Gastroesophageal sphincter (tissue), 4 donors: ENCODE measurements around the gene KIRREL3. TPM values are rescaled to one million over a fixed set of nuclear protein-coding genes. Genes with fewer than 3 reads are reported as not detected.

Experiments
- ATAC-seq: fragments of 150-250 bp; one replicate; pipeline ENCODE4 v1.9.1; 2016; ENCODE audit warnings: mild to moderate bottlenecking, moderate library complexity
- H3K27ac ChIP-seq, 4 donors: fragments of 200-600 bp; sonication (generic) in 3 of 4; 1 replicate in 3 of 4; 2 replicates in 1 of 4; pipeline ENCODE4 v1.5.1; 2016 to 2019
- H3K27me3 ChIP-seq: fragments of 200-600 bp; sonication (generic); one replicate; pipeline ENCODE4 v1.5.1; 2019
- H3K36me3 ChIP-seq, 2 donors: fragments of 200-600 bp; sonication (generic); one replicate each; pipeline ENCODE4 v1.5.1; 2019; ENCODE audit warnings: control low read depth in 1 of 2
- H3K4me1 ChIP-seq, 3 donors: fragments of 200-600 bp; sonication (generic); 1 replicate in 2 of 3; 2 replicates in 1 of 3; pipeline ENCODE4 v1.5.1; 2016 to 2019; ENCODE audit warnings: control low read depth in 2 of 3
- H3K4me3 ChIP-seq, 2 donors: fragments of 200-600 bp; sonication (generic); one replicate each; pipeline ENCODE4 v1.5.1; 2019; ENCODE audit warnings: mild to moderate bottlenecking in 1 of 2, moderate library complexity in 1 of 2
- H3K9me3 ChIP-seq, 3 donors: fragments of 200-600 bp; sonication (generic); one replicate each; pipeline ENCODE4 v1.5.1; 2017 to 2019; ENCODE audit warnings: control low read depth in 2 of 3
- CTCF ChIP-seq, 4 experiments: fragments of 200-600 bp in 2 of 4; fragments of 450-650 bp in 2 of 4; sonication (generic) in 1 of 4; IDR thresholded peaks; one replicate each; pipeline ENCODE4 v1.5.1; 2017 to 2019; ENCODE audit warnings: antibody characterized with exemption in 4 of 4, mild to moderate bottlenecking in 2 of 4, moderate library complexity in 2 of 4
- EP300 ChIP-seq: sonication (generic); formaldehyde crosslinking; IDR thresholded peaks from one replicate; pipeline ENCODE4 v1.6.1; 2017; ENCODE audit warnings: antibody characterized with exemption, mild to moderate bottlenecking
- POLR2A ChIP-seq, 2 donors: fragments of 450-650 bp; IDR thresholded peaks; one replicate each; pipeline ENCODE4 v1.6.1; 2017; ENCODE audit warnings: antibody characterized with exemption in 2 of 2, mild to moderate bottlenecking in 2 of 2, moderate library complexity in 1 of 2
- POLR2AphosphoS5 ChIP-seq: sonication (generic); formaldehyde crosslinking; IDR thresholded peaks from one replicate; pipeline ENCODE4 v1.6.1; 2017; ENCODE audit warnings: antibody characterized with exemption
- WGBS, 2 donors: methylation state at CpG; one replicate each; pipeline ENCODE4 v1.1.5; 2018; ENCODE audit warnings: low coverage in 1 of 2; 5-methylcytosine and 5-hydroxymethylcytosine counted together
- total RNA-seq, 4 donors: library from RNA; depleted of rRNA; stranded (reverse); fragments of >200 nt; gene quantifications; one replicate each; pipeline ENCODE4 v1.1.0, GENCODE V29; 2016

The KIRREL3 gene
- total RNA-seq, 4 donors from 2014 or later = 0.54 to 3.9 (median 1.4) TPM

GRCh38 chr11:126973051-126973450, 27.5 kb downstream of the KIRREL3 start:
- Histone ChIP-seq H3K36me3 (no peaks in the 10 kb centered on the region), H3K27ac (no peak overlapping the region), H3K4me3 (no peak overlapping the region), H3K9me3 (peaks cover 0 to 13% (median 0%) of the 10 kb centered on the region in 3 donors), H3K4me1 (no peaks in the 10 kb centered on the region), H3K27me3 (peaks cover 37% of the 10 kb centered on the region)
- ATAC-seq = no peak
- TF ChIP-seq EP300 = no peak
- TF ChIP-seq CTCF (IDR thresholded peaks at IDR 0.05) = no peak
- TF ChIP-seq POLR2A (IDR thresholded peaks at IDR 0.05) = no peak
- no peak for TF ChIP-seq POLR2AphosphoS5
- WGBS, 2 donors = 75 to 93% methylated on average over 2 of the region's 2 CpGs

- ATAC-seq = no peak
- peaks cover 39% of the 10 kb centered on the region for H3K27me3 ChIP-seq
- H3K4me1 ChIP-seq = no peaks in the 10 kb centered on the region
- no peak overlapping the region for H3K27ac ChIP-seq
- H3K9me3 ChIP-seq = peaks cover 0 to 13% (median 0%) of the 10 kb centered on the region in 3 donors
- no peak overlapping the region for H3K4me3 ChIP-seq
- H3K36me3 ChIP-seq = no peaks in the 10 kb centered on the region
- 68 to 78% methylated on average over 5 of the region's 5 CpGs for whole genome bisulfite sequencing, 2 donors
- TF ChIP-seq EP300 (no peak), POLR2AphosphoS5 (no peak), POLR2A (IDR thresholded peaks at IDR 0.05) (no peak)
These were observed 29.3 kb downstream of the KIRREL3 start for GRCh38 chr11:126971305-126971704.

- Histone ChIP-seq H3K4me3 (no peak overlapping the region), H3K27me3 (peaks cover 36% of the 10 kb centered on the region), H3K27ac (no peak overlapping the region), H3K9me3 (peaks cover 0 to 13% (median 0%) of the 10 kb centered on the region in 3 donors), H3K36me3 (no peaks in the 10 kb centered on the region), H3K4me1 (no peaks in the 10 kb centered on the region)
- ATAC-seq = no peak
- TF ChIP-seq POLR2AphosphoS5 (no peak), CTCF (IDR thresholded peaks at IDR 0.05) (peak in 2 of 4 experiments; percentile 6 to 39)
- WGBS, 2 donors = 39 to 50% methylated on average over 6 of the region's 6 CpGs
These were observed 30.6 kb downstream of the KIRREL3 start for GRCh38 chr11:126969865-126970479.

- peaks cover 0 to 13% (median 0%) of the 10 kb centered on the region in 3 donors for H3K9me3 ChIP-seq
- 20% methylated on average over 3 of the region's 14 CpGs; no CpG with 5 or more reads in 1 of the 2 donors for WGBS, 2 donors
- TF ChIP-seq POLR2A (IDR thresholded peaks at IDR 0.05) (no peak), POLR2AphosphoS5 (no peak), CTCF (IDR thresholded peaks at IDR 0.05) (no peak), EP300 (no peak)
- peaks cover 36% of the 10 kb centered on the region for H3K27me3 ChIP-seq
- no peak overlapping the region for H3K27ac ChIP-seq
- no peaks in the 10 kb centered on the region for H3K36me3 ChIP-seq
- H3K4me3 ChIP-seq = no peak overlapping the region
- ATAC-seq = no peak
- no peaks in the 10 kb centered on the region for H3K4me1 ChIP-seq
These were observed 31.7 kb downstream of the KIRREL3 start for GRCh38 chr11:126968915-126969314.

GRCh38 chr11:126965331-126965730, 35.2 kb downstream of the KIRREL3 start:
- no peak for TF ChIP-seq CTCF (IDR thresholded peaks at IDR 0.05)
- TF ChIP-seq POLR2AphosphoS5 = no peak
- TF ChIP-seq EP300 = no peak
- TF ChIP-seq POLR2A (IDR thresholded peaks at IDR 0.05) = no peak
- H3K27ac ChIP-seq = no peak overlapping the region
- peaks cover 0 to 6% (median 0%) of the 10 kb centered on the region in 3 donors for H3K9me3 ChIP-seq
- no peaks in the 10 kb centered on the region for H3K36me3 ChIP-seq
- WGBS, 2 donors = 70 to 79% methylated on average over 6 of the region's 6 CpGs
- H3K4me1 ChIP-seq = no peaks in the 10 kb centered on the region
- no peak overlapping the region for H3K4me3 ChIP-seq
- peaks cover 32% of the 10 kb centered on the region for H3K27me3 ChIP-seq
- no peak for ATAC-seq
